ENCODE measurements around the gene SPRR2E. TPM values are rescaled to one million over a fixed set of nuclear protein-coding genes. Genes with fewer than 3 reads are reported as not detected.
"Not testable (repeated sequence)": the region's sequence is repeated elsewhere in the genome, so short reads cannot be mapped to it uniquely, and the experiment has no call there.

The SPRR2E gene
- total RNA-seq, 1 donor from 2014 or later = not detected

- Histone ChIP-seq H3K27ac (no peak overlapping the region), H3K9me3 (no peaks in the 10 kb centered on the region), H3K4me1 (no peaks in the 10 kb centered on the region), H3K36me3 (no peaks in the 10 kb centered on the region), H3K27me3 (no peaks in the 10 kb centered on the region), H3K4me3 (no peak overlapping the region)
- intact Hi-C loops (cut with DNase I) = no loop called here
- TF ChIP-seq, protein P1, sequence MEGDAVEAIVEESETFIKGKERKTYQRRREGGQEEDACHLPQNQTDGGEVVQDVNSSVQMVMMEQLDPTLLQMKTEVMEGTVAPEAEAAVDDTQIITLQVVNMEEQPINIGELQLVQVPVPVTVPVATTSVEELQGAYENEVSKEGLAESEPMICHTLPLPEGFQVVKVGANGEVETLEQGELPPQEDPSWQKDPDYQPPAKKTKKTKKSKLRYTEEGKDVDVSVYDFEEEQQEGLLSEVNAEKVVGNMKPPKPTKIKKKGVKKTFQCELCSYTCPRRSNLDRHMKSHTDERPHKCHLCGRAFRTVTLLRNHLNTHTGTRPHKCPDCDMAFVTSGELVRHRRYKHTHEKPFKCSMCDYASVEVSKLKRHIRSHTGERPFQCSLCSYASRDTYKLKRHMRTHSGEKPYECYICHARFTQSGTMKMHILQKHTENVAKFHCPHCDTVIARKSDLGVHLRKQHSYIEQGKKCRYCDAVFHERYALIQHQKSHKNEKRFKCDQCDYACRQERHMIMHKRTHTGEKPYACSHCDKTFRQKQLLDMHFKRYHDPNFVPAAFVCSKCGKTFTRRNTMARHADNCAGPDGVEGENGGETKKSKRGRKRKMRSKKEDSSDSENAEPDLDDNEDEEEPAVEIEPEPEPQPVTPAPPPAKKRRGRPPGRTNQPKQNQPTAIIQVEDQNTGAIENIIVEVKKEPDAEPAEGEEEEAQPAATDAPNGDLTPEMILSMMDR (IDR thresholded peaks at IDR 0.05) = no peak
- DNase-seq (ENCODE audit: low spot score in 2 of 2) = no peak
Measured at GRCh38 chr1:153058154-153058553, 36.2 kb downstream of the SPRR2E start.

- TF ChIP-seq, protein P1 (IDR thresholded peaks at IDR 0.05) = no peak
- Histone ChIP-seq H3K9me3 (no peaks in the 10 kb centered on the region), H3K4me1 (no peaks in the 10 kb centered on the region), H3K4me3 (no peak within 1 kb of the TSS), H3K27ac (no peak within 1 kb of the TSS), H3K27me3 (no peaks in the 10 kb centered on the region), H3K36me3 (no peaks in the 10 kb centered on the region)
- no peak for DNase-seq (ENCODE audit: low spot score in 2 of 2)
- intact Hi-C loops (cut with DNase I) = no loop called here
Measured at GRCh38 chr1:153057375-153057774, 37.0 kb downstream of the SPRR2E start, which contains the start of gene SPRR2A. Gene SPRR2A, minus strand, starts transcription at chr1:153057512. Its CDS starts 777 bp downstream, at chr1:153056735.

DNA sequence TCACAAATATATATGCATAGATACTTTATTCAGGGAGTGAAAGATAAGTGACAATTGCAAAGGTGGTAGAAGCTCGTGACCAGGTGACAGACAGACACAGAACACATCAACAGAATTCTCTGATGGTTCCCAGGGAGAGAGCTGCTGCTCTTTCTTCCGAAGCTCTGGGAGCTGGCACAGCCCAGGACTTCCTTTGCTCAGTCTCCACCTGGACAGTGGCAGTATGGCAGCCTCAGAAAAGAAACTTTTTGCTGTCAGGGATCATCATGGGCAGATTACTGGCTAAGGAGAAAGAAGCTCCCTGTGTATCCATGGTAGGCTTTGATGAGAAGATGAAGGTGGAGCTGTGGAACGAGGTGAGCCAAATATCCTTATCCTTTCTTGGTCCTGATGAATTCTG is 38.2 kb downstream of the SPRR2E start:
- H3K9me3 ChIP-seq; H3K36me3 ChIP-seq; H3K27me3 ChIP-seq; intact Hi-C loops (cut with DNase I); H3K4me1 ChIP-seq; DNase-seq (ENCODE audit: low spot score in 2 of 2); H3K4me3 ChIP-seq; H3K27ac ChIP-seq: not testable (repeated sequence)

DNA sequence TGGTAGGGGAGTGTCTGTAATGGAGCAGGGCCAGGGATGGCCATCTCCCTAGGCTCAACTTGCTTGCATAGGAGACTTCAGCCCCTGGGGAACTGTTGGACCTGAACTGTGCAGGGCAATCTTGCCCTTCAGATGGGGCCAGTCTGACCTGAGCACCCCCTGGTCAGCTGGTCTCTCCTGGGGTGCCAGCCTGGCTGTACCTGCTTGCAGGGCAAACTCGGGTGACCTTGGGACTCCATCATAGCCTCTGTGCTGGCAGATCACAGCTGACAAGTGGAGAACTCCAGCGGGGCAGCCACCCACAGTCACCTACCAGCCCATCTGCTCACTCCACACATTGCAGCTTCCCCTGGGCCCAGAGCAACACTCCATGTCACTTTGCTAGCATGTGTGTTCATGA is 45.1 kb downstream of the SPRR2E start:
- Histone ChIP-seq H3K9me3 (no peaks in the 10 kb centered on the region), H3K36me3 (no peaks in the 10 kb centered on the region), H3K27me3 (no peaks in the 10 kb centered on the region), H3K4me3 (no peak overlapping the region), H3K27ac (no peak overlapping the region), H3K4me1 (no peaks in the 10 kb centered on the region)
- intact Hi-C loops (cut with DNase I) = no loop called here
- TF ChIP-seq, protein P1 (IDR thresholded peaks at IDR 0.05) = no peak
- no peak for DNase-seq (ENCODE audit: low spot score in 2 of 2)

Other genes with a start within 250 kb of the SPRR2E start
- not detected for gene LCE7A, start 234.5 kb downstream of the SPRR2E start, total RNA-seq
- not detected for gene SMCP, start 216.2 kb downstream of the SPRR2E start, total RNA-seq
- gene IVL, start 186.0 kb downstream of the SPRR2E start, total RNA-seq = not detected
- gene SPRR5, start 147.3 kb downstream of the SPRR2E start, total RNA-seq = not detected
- gene SPRR4, start 123.9 kb downstream of the SPRR2E start, total RNA-seq = not detected
- not detected for gene SPRR1A, start 110.4 kb downstream of the SPRR2E start, total RNA-seq
- 0.53 TPM for gene SPRR3, start 92.8 kb downstream of the SPRR2E start, total RNA-seq
- not detected for gene SPRR1B, start 63.3 kb downstream of the SPRR2E start, total RNA-seq
- gene SPRR2D, start 53.4 kb downstream of the SPRR2E start, total RNA-seq = not detected
- gene SPRR2A, start 37.0 kb downstream of the SPRR2E start, total RNA-seq = not detected
- gene SPRR2B, start 22.9 kb downstream of the SPRR2E start, total RNA-seq = not detected
- gene SPRR2F, start 19.0 kb upstream of the SPRR2E start, total RNA-seq = not detected
- not detected for gene SPRR2G, start 56.4 kb upstream of the SPRR2E start, total RNA-seq
- gene LELP1, start 108.9 kb upstream of the SPRR2E start, total RNA-seq = not detected
- not detected for gene PRR9, start 123.1 kb upstream of the SPRR2E start, total RNA-seq
- gene LORICRIN, start 165.2 kb upstream of the SPRR2E start, total RNA-seq = not detected
- gene PGLYRP3, start 218.4 kb upstream of the SPRR2E start, total RNA-seq = not detected